Dedifferentiated amniotic fluid mesenchymal stem cell (primary cell): Measurements from ENCODE around the gene NOL12.
"Not testable (repeated sequence)": the region's sequence is repeated elsewhere in the genome, so short reads cannot be mapped to it uniquely, and the experiment has no call there.

ENCODE experiments used
- DNase-seq: peaks from one replicate; pipeline ENCODE4 v3.0.0-alpha.2; 2016; ENCODE audit errors: extremely low spot score

The NOL12 gene

DNA sequence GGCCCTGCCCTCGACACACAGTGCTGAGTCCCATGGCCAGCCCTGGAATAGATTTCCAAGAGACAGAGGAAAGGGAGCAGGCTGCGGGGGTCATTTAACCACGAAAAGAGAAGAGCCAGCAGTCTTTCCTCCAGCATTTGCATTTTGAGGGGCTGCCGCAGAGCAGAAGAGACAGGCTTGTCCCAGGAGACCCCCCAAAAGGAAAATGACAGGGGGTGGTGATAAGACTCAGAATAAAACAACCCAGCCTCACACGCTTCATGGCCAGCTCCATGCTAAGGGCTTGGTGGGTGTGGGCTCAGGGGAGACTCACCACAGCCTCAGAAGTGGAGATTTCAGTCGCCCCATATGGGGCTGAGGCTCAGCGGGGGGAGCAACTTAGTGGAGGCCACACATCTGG is 27.6 kb downstream of the NOL12 start:
- no peak for DNase-seq

DNA sequence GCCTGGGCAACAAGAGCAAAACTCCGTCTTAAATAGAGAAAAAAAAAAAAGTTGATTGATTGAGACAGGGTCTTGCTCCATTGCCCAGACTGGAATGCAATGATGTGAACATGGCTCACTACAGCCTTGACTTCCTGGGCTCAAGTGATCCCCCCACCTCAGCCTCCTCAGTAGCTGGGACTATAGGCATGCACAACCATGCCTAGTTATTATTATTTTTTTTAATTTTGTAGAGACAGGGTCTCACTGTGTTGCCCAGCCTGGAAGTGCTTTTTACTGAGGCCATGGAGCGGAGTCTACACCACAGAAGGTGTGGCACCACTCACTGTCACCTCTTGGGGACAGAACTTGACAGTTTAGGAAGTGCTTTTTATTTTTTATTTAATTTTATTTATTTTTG is 28.5 kb downstream of the NOL12 start:
- no peak for DNase-seq

DNA sequence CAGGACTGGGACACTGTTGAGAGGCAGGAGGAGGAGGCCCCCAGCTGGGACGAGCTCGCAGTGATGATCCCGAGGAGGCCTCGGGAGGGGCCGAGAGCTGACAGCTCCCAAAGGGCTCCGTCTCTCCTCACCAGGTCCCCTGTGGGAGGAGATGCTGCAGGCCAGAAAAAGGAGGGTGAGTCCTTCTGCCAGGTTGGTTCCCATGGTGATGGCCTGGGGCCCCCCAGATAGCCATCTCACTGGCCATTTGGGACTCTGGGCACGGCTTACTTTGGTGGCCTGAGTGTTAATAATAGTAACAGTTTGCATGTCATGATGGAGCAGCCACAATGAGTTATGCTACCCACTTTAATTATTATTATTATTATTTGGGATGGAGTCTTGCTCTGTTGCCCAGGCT is 29.6 kb downstream of the NOL12 start:
- DNase-seq = no peak

DNA sequence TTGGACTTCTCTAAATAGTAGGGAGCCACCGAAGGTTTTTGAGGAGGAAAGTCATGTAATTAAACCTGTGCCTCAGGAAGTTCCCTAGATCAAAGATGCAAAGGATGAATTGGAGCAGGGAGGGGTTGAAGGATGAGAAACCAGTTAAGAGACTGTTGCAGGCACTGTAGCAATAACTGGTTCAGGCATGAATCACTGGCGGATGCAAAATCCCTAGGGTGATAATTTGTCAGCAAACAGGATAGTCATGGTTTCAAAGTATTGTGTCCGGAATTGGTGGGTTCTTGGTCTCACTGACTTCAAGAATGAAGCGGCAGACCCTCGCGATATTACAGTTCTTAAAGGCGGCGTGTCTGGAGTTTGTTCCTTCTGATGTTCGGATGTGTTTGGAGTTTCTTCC is 30.6 kb downstream of the NOL12 start:
- DNase-seq = no peak

DNA sequence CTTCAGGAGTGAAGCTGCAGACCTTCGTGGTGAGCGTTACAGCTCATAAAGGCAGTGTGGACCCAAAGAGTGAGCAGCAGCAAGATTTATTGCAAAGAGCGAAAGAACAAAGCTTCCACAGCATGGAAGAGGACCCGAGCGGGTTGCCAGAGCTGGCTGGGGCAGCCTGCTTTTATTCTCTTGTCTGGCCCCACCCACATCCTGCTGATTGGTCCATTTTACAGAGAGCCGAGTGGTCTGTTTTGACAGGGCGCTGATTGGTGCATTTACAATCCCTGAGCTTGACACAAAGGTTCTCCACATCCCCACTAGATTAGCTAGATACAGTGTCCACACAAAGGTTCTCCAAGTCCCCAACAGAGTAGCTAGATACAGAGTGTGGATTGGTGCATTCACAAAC is 31.1 kb downstream of the NOL12 start:
- not testable (repeated sequence) for DNase-seq

DNA sequence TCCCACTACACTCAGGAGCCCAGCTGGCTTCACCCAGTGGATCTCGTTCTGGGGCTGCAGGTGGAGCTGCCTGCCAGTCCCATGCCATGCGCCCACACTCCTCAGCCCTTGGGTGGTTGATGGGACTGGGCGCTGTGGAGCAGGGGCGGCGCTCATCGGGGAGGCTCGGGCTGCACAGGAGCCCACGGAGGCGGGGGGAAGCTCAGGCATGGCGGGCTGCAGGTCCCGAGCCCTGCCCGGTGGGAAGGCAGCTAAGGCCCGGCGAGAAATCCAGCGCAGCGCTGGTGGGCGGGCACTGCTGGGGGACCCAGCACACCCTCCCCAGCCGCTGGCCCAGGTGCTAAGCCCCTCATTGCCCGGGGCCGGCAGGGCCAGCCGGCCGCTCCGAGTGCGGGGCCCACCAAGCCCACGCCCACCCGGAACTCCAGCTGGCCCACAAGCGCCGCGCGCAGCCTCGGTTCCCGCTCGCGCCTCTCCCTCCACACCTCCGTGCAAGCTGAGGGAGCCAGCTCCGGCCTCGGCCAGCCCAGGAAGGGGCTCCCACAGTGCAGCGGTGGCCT is 31.7 kb downstream of the NOL12 start:
- DNase-seq = not testable (repeated sequence)

DNA sequence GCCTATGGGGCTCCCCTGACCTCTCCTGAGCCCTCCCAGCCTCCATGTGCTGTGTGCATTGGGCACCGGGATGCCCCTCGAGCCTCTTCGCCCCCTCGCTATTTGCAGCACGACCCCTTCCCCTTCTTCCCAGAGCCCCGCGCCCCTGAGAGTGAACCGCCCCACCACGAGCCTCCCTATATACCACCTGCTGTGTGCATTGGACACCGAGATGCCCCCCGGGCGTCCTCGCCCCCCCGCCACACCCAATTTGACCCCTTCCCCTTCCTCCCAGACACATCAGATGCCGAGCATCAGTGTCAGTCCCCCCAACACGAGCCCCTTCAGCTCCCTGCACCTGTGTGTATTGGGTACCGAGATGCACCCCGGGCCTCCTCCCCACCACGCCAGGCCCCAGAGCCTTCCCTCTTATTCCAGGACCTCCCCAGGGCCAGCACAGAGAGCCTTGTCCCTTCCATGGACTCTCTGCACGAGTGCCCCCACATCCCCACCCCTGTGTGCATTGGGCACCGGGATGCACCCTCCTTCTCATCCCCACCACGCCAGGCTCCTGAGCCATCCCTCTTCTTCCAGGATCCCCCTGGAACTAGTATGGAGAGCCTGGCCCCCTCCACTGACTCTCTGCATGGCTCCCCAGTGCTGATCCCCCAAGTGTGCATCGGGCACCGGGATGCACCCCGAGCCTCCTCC is 39.6 kb downstream of the NOL12 start:
- DNase-seq = no peak

DNA sequence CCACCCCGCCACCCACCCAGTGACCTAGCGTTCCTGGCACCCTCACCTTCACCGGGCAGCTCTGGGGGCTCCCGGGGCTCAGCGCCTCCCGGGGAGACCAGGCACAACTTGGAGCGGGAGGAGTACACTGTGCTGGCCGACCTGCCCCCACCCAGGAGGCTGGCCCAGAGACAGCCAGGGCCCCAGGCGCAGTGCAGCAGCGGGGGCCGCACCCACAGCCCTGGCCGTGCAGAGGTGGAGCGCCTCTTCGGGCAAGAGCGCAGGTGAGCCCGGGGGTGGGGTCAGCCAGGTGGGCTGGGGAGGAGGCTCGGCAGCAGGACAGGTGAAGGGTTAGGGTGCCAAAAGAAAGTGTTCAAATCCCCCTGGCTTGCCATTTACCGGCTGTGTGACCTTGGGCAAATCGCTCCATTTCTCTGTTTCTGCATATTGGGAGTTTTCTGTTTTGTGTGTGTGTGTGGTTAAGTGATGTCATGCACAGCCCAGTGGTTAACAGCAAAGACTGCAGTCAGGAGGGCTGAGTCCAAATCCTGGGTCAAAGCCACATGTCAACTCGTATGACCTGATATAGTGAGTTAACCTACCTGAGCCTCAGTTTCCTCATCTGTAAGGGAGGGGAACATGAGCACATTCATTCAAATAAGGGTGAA is 40.2 kb downstream of the NOL12 start:
- no peak for DNase-seq

DNA sequence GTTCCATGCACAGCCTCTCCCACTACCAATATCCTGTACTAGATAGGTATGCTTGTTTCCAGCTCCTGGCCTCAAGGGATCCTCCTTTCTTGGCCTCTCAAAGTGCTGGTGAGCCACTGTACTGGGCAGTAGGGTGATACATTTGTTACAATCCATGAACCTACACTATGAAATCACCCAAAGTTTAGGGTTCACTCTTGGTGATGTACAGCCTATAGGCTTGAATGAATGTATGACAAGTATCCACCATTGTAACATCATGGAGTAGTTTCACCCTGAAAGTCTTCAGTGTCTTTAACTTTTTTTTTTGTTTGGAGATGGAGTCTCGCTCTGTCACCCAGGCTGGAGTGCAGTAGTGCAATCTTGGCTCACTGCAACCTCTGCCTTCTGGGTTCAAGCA is 42.5 kb downstream of the NOL12 start:
- no peak for DNase-seq

DNA sequence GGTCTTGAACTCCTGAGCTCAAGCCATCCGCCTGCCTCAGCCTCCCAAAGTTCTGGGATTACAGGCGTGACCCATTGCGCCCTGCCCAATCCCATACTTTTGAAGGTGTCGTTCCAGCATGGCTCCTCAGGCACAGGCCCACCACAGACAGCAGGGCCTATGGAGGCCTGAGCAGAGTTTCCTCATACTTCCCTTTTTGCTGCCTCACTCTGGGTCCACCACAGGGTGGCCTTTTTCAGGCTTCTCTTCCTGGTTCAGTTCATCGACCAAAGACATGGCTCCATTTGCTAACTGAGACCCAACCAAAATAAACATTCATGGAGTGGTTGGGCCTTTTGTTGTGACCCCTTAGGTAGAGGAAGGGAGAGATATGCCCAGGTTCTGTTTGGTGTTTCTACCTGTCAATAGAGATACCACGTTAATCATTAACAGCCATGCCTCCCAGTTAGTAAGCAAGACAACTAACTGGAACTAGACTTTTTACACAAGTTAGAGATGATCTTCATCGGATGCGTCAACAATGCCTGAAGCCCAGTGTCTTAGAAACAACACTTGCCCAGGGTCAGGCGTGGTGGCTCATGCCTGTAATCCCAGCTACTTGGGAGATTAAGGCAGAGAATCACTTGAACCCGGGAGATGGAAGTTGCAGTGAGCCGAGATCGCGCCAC is 45.8 kb downstream of the NOL12 start:
- DNase-seq = no peak

DNA sequence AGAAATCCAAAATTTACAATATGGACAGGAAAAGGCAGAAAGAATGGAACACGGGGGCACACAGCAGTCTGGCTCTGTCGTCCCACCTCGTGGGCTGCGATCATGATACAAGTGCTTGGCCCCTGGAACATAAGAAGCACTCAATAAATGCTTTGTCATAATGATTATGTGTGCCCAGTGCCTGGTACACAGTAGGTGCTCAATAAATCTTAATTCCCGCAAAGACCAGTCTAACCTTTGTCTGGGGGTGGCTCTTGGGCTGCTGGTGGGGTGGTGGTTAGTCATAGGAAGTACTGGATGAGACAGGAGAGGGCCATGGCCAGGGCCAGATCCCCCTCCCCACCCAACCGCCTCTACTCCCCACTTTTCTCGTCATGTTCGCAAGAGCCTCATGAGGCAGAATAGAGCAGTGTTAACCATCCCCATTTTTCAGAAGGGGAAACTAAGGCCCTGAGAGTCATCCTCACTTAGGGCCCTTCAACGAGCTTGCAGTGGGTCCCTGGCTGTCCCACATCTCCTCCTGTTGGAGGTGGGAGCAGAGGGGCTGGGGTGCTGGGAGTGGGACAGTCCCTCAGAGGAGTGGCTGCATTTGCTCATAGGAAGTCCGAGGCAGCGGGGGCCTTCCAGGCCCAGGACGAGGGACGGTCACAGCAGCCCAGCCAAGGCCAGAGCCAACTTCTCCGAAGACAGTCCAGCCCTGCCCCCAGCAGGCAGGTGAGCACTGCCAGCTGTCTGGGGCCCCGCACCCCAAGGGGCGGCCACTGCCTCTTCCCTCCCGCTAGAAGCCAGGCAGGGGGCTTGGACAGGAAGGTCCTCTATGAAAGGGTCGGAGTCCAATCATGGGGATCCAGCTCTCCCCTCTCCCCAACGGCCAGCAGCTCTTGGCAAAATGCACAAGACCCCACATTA is 46.8 kb downstream of the NOL12 start:
- no peak for DNase-seq

DNA sequence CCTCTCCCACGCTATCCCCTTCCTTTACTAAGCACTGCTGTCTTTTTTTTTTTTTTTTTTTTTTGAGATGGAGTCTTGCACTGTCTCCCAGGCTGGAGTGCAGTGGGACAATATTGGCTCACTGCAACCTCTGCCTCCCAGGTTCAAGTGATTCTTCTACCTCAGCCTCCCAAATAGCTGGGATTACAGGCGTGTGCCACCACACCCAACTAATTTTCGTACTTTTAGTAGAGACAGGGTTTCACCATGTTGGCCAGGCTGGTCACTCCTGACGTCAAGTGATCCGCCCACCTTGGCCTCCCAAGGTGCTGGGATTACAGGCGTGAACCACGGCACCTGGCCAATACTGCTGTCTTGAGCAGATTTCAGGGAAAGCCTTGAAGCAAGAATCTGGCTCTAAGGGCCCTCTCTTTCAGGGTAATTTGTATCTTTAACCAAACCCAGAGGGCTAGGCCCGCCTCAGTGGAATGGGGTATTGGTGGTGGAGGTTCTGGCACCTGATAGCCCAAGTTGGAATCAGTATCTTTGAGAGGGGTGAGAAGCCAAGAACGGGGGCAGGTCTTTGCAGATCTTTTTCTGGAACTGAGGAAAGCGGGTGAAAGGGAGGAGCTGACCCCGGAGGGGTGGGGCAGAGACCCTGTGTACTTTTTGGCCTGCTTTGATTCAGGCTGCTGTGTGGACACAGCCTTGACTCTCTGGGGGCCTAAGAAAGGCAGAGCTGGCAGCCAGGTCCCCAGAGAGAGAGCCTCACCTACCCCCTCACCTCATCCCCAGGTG is 47.7 kb downstream of the NOL12 start:
- no peak for DNase-seq

DNA sequence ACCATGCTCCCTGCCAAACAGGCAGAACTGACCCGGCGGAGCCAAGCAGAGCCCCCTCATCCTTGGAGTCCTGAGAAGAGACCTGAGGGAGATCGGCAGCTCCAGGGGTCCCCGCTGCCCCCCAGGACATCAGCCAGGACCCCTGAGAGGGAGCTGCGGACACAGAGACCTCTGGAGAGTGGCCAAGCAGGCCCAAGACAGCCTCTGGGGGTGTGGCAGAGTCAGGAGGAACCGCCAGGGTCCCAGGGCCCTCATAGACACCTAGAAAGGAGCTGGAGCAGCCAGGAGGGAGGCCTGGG is 48.2 kb downstream of the NOL12 start:
- no peak for DNase-seq

DNA sequence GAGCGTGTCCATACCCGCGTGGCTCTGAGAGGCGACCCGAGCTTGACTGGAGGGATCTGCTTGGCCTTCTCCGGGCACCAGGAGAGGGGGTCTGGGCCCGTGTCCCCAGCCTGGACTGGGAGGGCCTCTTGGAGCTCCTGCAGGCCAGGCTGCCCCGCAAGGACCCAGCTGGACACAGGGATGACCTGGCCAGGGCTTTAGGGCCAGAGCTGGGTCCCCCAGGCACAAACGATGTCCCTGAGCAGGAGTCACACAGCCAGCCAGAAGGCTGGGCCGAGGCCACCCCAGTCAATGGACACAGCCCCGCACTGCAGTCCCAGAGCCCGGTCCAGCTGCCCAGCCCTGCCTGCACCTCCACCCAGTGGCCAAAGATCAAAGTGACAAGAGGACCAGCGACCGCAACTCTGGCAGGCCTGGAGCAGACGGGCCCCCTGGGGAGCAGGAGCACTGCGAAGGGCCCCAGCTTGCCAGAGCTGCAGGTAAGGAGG is 48.9 kb downstream of the NOL12 start:
- DNase-seq = no peak

DNA sequence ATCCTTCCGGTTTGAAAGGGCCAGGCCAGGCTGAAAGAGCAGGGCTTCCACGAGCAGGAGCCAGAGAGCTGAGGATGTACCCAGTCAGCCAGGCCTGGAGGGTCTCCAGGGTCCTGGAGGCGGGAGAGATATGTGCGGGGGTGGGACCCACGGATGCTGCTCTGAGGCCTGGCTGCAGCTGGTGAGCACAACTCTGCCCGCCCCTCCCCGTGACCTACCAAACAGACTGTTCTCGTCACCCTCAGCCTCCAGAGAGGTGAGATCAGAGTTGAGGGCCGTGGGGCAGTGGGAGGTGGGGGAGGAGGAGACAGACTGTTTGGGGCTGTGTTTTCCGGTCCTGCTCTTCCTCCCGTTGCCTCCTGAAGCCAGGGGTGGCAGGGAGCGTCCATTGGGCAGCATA is 52.9 kb downstream of the NOL12 start:
- DNase-seq = no peak

DNA sequence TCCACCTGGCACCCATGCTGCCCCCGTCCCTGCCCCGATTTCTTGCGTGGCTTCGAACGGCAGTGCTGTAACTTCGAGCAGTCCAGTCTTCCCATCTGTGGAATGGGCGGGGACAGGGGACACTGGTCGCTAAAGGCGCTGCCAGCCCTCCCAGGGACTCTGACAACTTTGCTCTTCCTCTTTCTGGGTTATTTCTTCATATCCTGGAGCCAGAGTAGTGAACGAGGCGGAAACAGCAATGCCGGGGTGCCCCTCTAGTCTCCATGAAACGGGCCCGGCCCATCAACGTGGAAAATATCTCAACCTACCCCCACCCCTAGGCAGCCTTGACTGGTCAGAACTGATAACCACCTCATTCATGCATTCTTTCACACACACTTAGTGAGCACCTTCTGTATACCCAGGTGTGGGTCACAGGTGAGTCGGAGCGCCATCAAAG is 53.5 kb downstream of the NOL12 start:
- no peak for DNase-seq

DNA sequence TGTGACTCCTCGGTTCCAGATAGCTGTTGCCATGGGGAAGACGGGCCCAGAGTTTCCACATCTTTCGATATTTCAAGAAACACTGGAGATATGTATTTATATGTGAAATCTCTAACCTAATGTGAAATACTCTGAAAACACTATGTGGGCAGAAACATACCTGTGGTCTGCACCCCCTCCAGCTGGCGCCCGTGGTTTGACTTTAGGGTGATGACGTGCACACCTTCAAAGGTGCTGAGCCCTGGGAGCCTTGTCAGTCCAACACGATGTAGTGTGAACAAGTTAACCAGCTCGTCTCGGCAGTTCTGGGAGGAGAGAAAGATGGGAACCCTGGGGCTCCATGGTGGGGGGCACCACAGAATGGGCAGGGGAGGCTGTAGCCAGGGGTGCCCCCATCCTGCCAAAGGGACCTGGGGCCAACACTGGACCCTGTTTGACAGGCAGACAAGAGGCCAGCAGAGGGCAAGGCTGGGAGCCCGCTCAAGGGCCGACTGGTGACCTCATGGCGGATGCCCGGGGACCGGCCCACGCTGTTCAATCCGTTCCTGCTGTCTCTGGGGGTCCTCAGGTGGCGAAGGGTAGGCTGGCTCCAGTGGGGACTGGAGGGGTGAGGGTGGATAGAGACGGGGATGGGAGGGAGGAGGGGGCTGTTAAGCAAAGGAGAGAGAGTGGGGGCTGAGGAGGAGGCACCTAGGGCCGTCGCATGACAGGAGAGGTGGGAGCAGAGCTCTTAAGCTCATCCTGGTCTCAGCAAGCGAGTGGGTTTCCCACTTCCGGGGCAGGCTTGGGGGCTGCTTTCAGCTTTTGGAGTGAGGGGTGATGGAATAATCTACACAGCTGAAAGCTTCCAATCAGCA is 54.5 kb downstream of the NOL12 start:
- DNase-seq = no peak

DNA sequence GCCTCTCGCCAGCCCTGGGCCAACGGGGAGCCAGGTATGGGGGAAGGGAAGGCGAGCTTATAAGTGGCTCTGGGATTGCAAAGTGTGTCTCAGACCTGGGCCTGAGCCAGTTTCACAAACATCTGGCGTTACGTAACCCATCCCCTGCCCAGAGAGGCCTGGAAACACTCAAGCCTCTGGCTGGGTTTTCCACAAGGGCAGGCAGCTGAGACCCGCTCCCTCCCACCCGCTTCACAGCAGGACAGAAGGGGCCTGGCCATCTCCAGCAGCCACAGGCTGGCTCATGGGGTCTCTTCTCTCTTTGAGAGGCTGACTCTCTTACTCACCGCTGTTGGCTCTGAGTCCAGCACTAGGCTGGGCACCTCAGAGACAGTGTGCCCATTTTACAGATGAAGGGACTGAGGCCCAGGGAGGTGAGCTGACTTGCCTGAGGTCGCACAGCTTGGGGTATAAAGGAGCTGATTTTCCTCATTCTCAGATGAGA is 55.2 kb downstream of the NOL12 start:
- DNase-seq = peak; percentile 90

DNA sequence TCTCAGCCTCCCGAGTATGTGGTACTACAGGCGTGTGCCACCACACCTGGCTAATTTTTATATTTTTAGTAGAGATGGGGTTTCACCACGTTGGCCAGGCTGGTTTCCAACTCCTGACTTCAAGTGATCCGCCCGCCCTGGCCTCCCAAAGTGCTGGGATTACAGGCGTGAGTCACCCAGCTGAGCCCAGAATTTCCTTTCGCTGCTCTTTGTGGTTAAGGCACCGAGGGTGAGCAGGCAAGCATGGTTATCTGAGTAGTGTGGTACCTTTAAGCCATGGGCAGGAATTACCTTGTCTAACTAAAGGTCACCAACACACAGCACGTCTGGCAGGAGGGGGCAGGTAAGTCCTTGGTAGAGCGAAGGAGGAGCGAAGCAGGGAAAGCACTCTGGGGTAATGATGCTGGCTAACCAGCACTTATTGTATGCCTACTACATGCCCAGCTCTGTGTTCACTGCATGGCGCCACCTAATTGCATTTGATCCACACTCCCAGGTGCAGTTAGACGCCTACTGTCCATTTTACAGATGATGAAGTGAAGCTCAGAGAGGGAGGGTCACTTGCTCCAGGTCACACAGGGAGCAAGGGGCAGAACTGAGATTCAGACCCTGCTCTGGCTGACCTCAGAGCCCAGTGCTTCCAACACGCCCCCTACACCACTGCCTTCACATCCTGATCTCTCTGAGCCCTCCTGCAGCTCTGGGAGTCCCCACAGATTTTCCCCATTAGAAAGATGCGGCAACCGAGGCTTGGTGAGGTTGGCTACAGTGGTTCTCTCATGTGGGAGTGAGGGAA is 56.4 kb downstream of the NOL12 start:
- DNase-seq = peak; percentile 69
